H9 (cell line): ENCODE measurements around the gene GIMAP4. TPM values are rescaled to one million over a fixed set of nuclear protein-coding genes. Genes with fewer than 3 reads are reported as not detected.

Source experiments
- DNase-seq: peaks from one replicate; pipeline ENCODE4 v3.0.0-alpha.2; 2017
- H2AFZ ChIP-seq: one replicate; pipeline ENCODE4 v1.6.1; 2013; ENCODE audit warnings: mild to moderate bottlenecking, low read length, control low read depth, moderate library complexity
- H2AK5ac ChIP-seq: 2 replicates; pipeline ENCODE4 v1.6.1; 2013; ENCODE audit warnings: low read length, control low read depth, mixed read lengths; ENCODE audit not compliant: insufficient read length
- H2BK120ac ChIP-seq: one replicate; pipeline ENCODE4 v1.6.1; 2013; ENCODE audit warnings: low read depth, mild to moderate bottlenecking, low read length, control low read depth, inconsistent platforms; ENCODE audit not compliant: poor library complexity, severe bottlenecking
- H2BK12ac ChIP-seq: 2 replicates; pipeline ENCODE4 v1.6.1; 2013; ENCODE audit warnings: low read length, control low read depth, mixed read lengths, low read depth; ENCODE audit not compliant: insufficient read length
- H2BK15ac ChIP-seq: 2 replicates; pipeline ENCODE4 v1.6.1; 2013; ENCODE audit warnings: low read depth, low read length, control low read depth
- H2BK20ac ChIP-seq: one replicate; pipeline ENCODE4 v1.6.1; 2013; ENCODE audit warnings: low read depth, mild to moderate bottlenecking, low read length, control low read depth, inconsistent platforms; ENCODE audit not compliant: poor library complexity, severe bottlenecking
- H2BK5ac ChIP-seq: 2 replicates; pipeline ENCODE4 v1.6.1; 2013; ENCODE audit warnings: low read length, control low read depth, mixed read lengths; ENCODE audit not compliant: insufficient read length
- H3K14ac ChIP-seq: 2 replicates; pipeline ENCODE4 v1.6.1; 2013; ENCODE audit warnings: low read length, control low read depth; ENCODE audit not compliant: insufficient read depth
- H3K18ac ChIP-seq: 2 replicates; pipeline ENCODE4 v1.6.1; 2013; ENCODE audit warnings: low read depth, mild to moderate bottlenecking, mixed read lengths, low read length, control low read depth; ENCODE audit not compliant: insufficient read length
- H3K23ac ChIP-seq: 2 replicates; pipeline ENCODE4 v1.6.1; 2013; ENCODE audit warnings: low read length, control low read depth, mixed read lengths, low read depth; ENCODE audit not compliant: insufficient read length
- H3K23me2 ChIP-seq: 2 replicates; pipeline ENCODE4 v1.6.1; 2013; ENCODE audit warnings: low read depth, mild to moderate bottlenecking, mixed read lengths, low read length, control low read depth; ENCODE audit not compliant: insufficient read length, poor library complexity, severe bottlenecking
- H3K27ac ChIP-seq: 2 replicates; pipeline ENCODE4 v1.5.1; 2013; ENCODE audit warnings: low read length, control low read depth, mixed read lengths, low read depth; ENCODE audit not compliant: insufficient read length
- H3K27me3 ChIP-seq: 2 replicates; pipeline ENCODE4 v1.6.1; 2013; ENCODE audit warnings: low read length, control low read depth, inconsistent platforms; ENCODE audit not compliant: insufficient read depth
- H3K4ac ChIP-seq: 2 replicates; pipeline ENCODE4 v1.6.1; 2013; ENCODE audit warnings: low read depth, mild to moderate bottlenecking, control low read depth, inconsistent platforms, low read length, moderate library complexity
- H3K4me1 ChIP-seq: 2 replicates; pipeline ENCODE4 v1.6.1; 2013; ENCODE audit warnings: low read length, control low read depth, inconsistent platforms; ENCODE audit not compliant: insufficient read depth
- H3K4me2 ChIP-seq: 2 replicates; pipeline ENCODE4 v1.6.1; 2013; ENCODE audit warnings: low read length, control low read depth, mixed read lengths; ENCODE audit not compliant: insufficient read length, insufficient read depth
- H3K56ac ChIP-seq: 2 replicates; pipeline ENCODE4 v1.6.1; 2013; ENCODE audit warnings: low read depth, mild to moderate bottlenecking, mixed read lengths, low read length, control low read depth; ENCODE audit not compliant: insufficient read length
- H3K79me1 ChIP-seq: 2 replicates; pipeline ENCODE4 v1.6.1; 2013; ENCODE audit warnings: low read depth, mild to moderate bottlenecking, moderate library complexity, low read length, control low read depth, inconsistent platforms; ENCODE audit not compliant: insufficient read depth, poor library complexity, severe bottlenecking
- H3K79me2 ChIP-seq: 2 replicates; pipeline ENCODE4 v1.6.1; 2013; ENCODE audit warnings: low read length, control low read depth, inconsistent platforms; ENCODE audit not compliant: insufficient read depth
- H3K9ac ChIP-seq: 2 replicates; pipeline ENCODE4 v1.6.1; 2013; ENCODE audit warnings: low read length, control low read depth, mixed read lengths; ENCODE audit not compliant: insufficient read length; ENCODE audit errors: extremely low read depth
- H3K9me3 ChIP-seq: one replicate; pipeline ENCODE4 v1.6.1; 2013; ENCODE audit warnings: low read depth, low read length, inconsistent platforms; ENCODE audit not compliant: control insufficient read depth
- H3T11ph ChIP-seq: one replicate; pipeline ENCODE4 v1.6.1; 2013; ENCODE audit warnings: mild to moderate bottlenecking, low read length, control low read depth, inconsistent platforms
- H4K20me1 ChIP-seq: one replicate; pipeline ENCODE4 v1.6.1; 2013; ENCODE audit not compliant: control insufficient read depth, insufficient read length, insufficient read depth
- H4K5ac ChIP-seq: 2 replicates; pipeline ENCODE4 v1.6.1; 2013; ENCODE audit warnings: low read depth, mild to moderate bottlenecking, mixed read lengths, low read length, control low read depth; ENCODE audit not compliant: insufficient read length
- H4K8ac ChIP-seq: replicated peaks from 2 replicates; pipeline ENCODE4 v1.6.1; 2013; ENCODE audit warnings: low read length, control low read depth, mixed read lengths, low read depth; ENCODE audit not compliant: insufficient read length
- H4K91ac ChIP-seq: 2 replicates; pipeline ENCODE4 v1.6.1; 2013; ENCODE audit warnings: low read depth, mild to moderate bottlenecking, moderate library complexity, mixed read lengths, low read length, control low read depth; ENCODE audit not compliant: insufficient read length
- H3K27ac Mint-ChIP-seq, 3 experiments: 2 replicates in 2 of 3; 3 replicates in 1 of 3; pipeline ENCODE4 v1.8.0; 2020 to 2021; ENCODE audit warnings: mixed read lengths in 3 of 3, mild to moderate bottlenecking in 1 of 3, moderate library complexity in 1 of 3
- H3K27me3 Mint-ChIP-seq: 2 replicates; pipeline ENCODE4 v1.8.0; 2021; ENCODE audit warnings: low read depth, mild to moderate bottlenecking, moderate library complexity, mixed read lengths
- H3K36me3 Mint-ChIP-seq, 3 experiments: 2 replicates in 2 of 3; 3 replicates in 1 of 3; pipeline ENCODE4 v1.8.0; 2020 to 2021; ENCODE audit warnings: low read depth in 3 of 3, mixed read lengths in 3 of 3; ENCODE audit not compliant: insufficient read depth in 1 of 3
- H3K4me1 Mint-ChIP-seq, 2 experiments: 2 replicates each; pipeline ENCODE4 v1.8.0; 2020; ENCODE audit warnings: mixed read lengths in 2 of 2
- H3K4me3 Mint-ChIP-seq, 2 experiments: 2 replicates in 1 of 2; 3 replicates in 1 of 2; pipeline ENCODE4 v1.8.0; 2020 to 2021; ENCODE audit warnings: mild to moderate bottlenecking in 2 of 2, mixed read lengths in 2 of 2, moderate library complexity in 1 of 2
- H3K9me3 Mint-ChIP-seq, 2 experiments: 2 replicates in 1 of 2; 3 replicates in 1 of 2; pipeline ENCODE4 v1.8.0; 2020; ENCODE audit warnings: mild to moderate bottlenecking in 2 of 2, mixed read lengths in 2 of 2, moderate library complexity in 1 of 2
- WGBS: extraction: QIAGEN DNeasy Blood & Tissue Kit; methylation state at CpG from one replicate; pipeline ENCODE4 v1.1.7; 2013; ENCODE audit warnings: missing lambda C conversion rate, low lambda C conversion rate, mixed read lengths; ENCODE audit not compliant: insufficient read length; ENCODE audit errors: extremely low coverage; 5-methylcytosine and 5-hydroxymethylcytosine counted together
- total RNA-seq: library from RNA; stranded (reverse); gene quantifications from 2 replicates; pipeline ENCODE4 v1.2.1, GENCODE V29; 2021
- TF ChIP-seq, protein P1 (sequence below): fragments of 200-600 bp; sonication (generic); conservative IDR thresholded peaks from 3 replicates; pipeline ENCODE4 v1.8.0; 2021; ENCODE audit warnings: antibody characterized with exemption, mild to moderate bottlenecking

Gene GIMAP4
- total RNA-seq, 1 experiment from 2014 or later = not detected

DNA sequence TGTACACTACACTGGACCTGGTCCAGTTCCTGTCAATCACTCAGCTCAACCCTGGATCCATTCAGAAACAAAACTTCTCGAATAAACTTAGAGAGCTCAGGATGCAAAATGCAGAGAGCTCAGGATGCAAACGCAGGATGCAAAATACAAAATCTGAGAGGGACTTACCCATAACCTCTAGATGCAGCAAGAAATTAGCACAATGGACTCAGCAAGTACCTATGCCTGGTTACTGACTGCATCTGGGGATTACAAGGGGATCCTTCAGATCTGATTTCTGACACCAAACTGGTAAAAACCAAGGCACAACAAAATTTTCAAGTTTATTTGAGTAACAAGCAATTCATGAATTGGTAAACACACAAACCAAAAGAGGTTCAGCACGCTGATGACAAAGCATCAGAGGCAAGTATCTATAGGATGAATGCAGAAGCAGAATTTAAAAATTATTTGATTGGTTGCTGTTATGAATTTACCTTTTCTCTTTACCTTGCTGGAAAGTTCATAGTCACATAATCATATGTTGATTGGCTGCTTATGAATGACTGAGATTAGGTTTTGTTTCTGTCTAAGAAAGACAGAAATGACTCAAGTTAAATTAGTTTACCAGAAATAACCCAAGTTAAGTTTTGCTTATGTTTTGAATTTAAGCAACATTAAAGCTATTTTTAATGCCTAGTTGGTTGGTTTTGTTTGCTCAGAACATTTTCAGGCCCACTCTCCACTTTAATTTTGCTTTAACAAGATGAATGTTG is 53.6 kb downstream of the GIMAP4 start:
- no peak overlapping the region for H4K5ac ChIP-seq
- WGBS = no CpG with 5 or more reads among the region's 3 CpGs
- H3K23me2 ChIP-seq = no peaks in the 10 kb centered on the region

More for the DNA sequence above, 53.6 kb downstream of the GIMAP4 start:
- Histone ChIP-seq H3K14ac (no peak overlapping the region), H2AK5ac (no peak overlapping the region), H3K18ac (no peak overlapping the region), H4K8ac (no peak overlapping the region), H3T11ph (no peak overlapping the region), H3K27ac (no peak overlapping the region), H3K9me3 (no peaks in the 10 kb centered on the region), H3K9ac (no peak overlapping the region), H3K23ac (no peak overlapping the region), H4K20me1 (no peaks in the 10 kb centered on the region), H3K79me2 (no peaks in the 10 kb centered on the region), H3K79me1 (no peaks in the 10 kb centered on the region), H3K4me1 (no peaks in the 10 kb centered on the region), H3K56ac (no peak overlapping the region), H2AFZ (no peak overlapping the region), H3K4ac (no peak overlapping the region), H2BK20ac (no peak overlapping the region), H2BK120ac (no peak overlapping the region), H3K4me2 (no peak overlapping the region), H2BK15ac (no peak overlapping the region), H3K27me3 (no peaks in the 10 kb centered on the region), H2BK5ac (no peak overlapping the region), H4K91ac (no peak overlapping the region), H2BK12ac (no peak overlapping the region)
- Mint-ChIP-seq H3K27ac (no peak overlapping the region), H3K36me3 (no peaks in the 10 kb centered on the region), H3K27me3 (peaks cover 53% of the 10 kb centered on the region), H3K9me3 (peaks cover 0 to 3% of the 10 kb centered on the region in 2 experiments; a peak in 2 of 5 replicates), H3K4me1 (no peaks in the 10 kb centered on the region), H3K4me3 (no peak overlapping the region)
- DNase-seq = no peak
- TF ChIP-seq, protein P1, sequence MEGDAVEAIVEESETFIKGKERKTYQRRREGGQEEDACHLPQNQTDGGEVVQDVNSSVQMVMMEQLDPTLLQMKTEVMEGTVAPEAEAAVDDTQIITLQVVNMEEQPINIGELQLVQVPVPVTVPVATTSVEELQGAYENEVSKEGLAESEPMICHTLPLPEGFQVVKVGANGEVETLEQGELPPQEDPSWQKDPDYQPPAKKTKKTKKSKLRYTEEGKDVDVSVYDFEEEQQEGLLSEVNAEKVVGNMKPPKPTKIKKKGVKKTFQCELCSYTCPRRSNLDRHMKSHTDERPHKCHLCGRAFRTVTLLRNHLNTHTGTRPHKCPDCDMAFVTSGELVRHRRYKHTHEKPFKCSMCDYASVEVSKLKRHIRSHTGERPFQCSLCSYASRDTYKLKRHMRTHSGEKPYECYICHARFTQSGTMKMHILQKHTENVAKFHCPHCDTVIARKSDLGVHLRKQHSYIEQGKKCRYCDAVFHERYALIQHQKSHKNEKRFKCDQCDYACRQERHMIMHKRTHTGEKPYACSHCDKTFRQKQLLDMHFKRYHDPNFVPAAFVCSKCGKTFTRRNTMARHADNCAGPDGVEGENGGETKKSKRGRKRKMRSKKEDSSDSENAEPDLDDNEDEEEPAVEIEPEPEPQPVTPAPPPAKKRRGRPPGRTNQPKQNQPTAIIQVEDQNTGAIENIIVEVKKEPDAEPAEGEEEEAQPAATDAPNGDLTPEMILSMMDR = no peak
